IMR-90 (cell line): ENCODE results near the gene PRPF6. TPM values are rescaled to one million over a fixed set of nuclear protein-coding genes. Genes with fewer than 3 reads are reported as not detected.

Source experiments
- ATAC-seq: fragments of 200-7000 bp; cut with Tn5 transposase; 2 replicates; pipeline ENCODE4 v1.9.1; 2020; ENCODE audit warnings: low read depth, mild to moderate bottlenecking, moderate library complexity
- BruUV-seq: library from RNA; stranded (reverse); fragments of 400-500 nt; replicated peaks from 2 replicates; lab custom pipeline; 2021; lab: Mats Ljungman, UMichigan
- CTCF ChIA-PET: fragments of 300-600 bp; formaldehyde crosslinking; extraction: SDS; loops from one replicate; lab custom pipeline; 2021; ENCODE audit warnings: antibody characterized with exemption; lab: Yijun Ruan, JAX
- POLR2A ChIA-PET: fragments of 300-600 bp; sonication (Branson Sonifier 250); formaldehyde crosslinking; loops from one replicate; lab custom pipeline; 2022; ENCODE audit warnings: antibody characterized with exemption; ENCODE audit not compliant: unreplicated experiment; lab: Charles Lee
- DNase-seq: peaks from one replicate; pipeline ENCODE4 v3.0.0; 2013
- H2AFZ ChIP-seq: replicated peaks from 2 replicates; pipeline ENCODE3; 2013; ENCODE audit warnings: low read length, mild to moderate bottlenecking; ENCODE audit not compliant: poor library complexity
- H2AK5ac ChIP-seq: 2 replicates; pipeline ENCODE4 v1.6.1; 2013; ENCODE audit warnings: low read depth, low read length, inconsistent platforms
- H2AK9ac ChIP-seq: replicated peaks from 2 replicates; pipeline ENCODE3; 2013; ENCODE audit warnings: mild to moderate bottlenecking, low read depth, low read length, moderate library complexity; ENCODE audit not compliant: poor library complexity
- H2BK120ac ChIP-seq: 2 replicates; pipeline ENCODE4 v1.6.1; 2013; ENCODE audit warnings: low read depth, low read length, inconsistent platforms
- H2BK15ac ChIP-seq: 3 replicates; pipeline ENCODE4 v1.6.1; 2013; ENCODE audit warnings: low read depth, low read length, inconsistent platforms
- H2BK20ac ChIP-seq: 2 replicates; pipeline ENCODE4 v1.6.1; 2013; ENCODE audit warnings: low read depth, mild to moderate bottlenecking, inconsistent platforms, low read length, moderate library complexity
- H2BK5ac ChIP-seq: 2 replicates; pipeline ENCODE4 v1.6.1; 2013; ENCODE audit warnings: mild to moderate bottlenecking, low read depth, low read length, inconsistent platforms; ENCODE audit not compliant: poor library complexity, severe bottlenecking
- H3K14ac ChIP-seq: replicated peaks from 2 replicates; pipeline ENCODE4 v1.6.1; 2013; ENCODE audit warnings: low read depth, low read length, inconsistent platforms
- H3K18ac ChIP-seq: 2 replicates; pipeline ENCODE4 v1.6.1; 2013; ENCODE audit warnings: low read depth, low read length, control low read depth
- H3K23ac ChIP-seq: 2 replicates; pipeline ENCODE4 v1.6.1; 2013; ENCODE audit warnings: low read depth, low read length, inconsistent platforms
- H3K27ac ChIP-seq: 2 replicates; pipeline ENCODE4 v1.5.1; 2013; ENCODE audit warnings: mild to moderate bottlenecking, control low read depth, low read length; ENCODE audit not compliant: insufficient read depth
- H3K27me3 ChIP-seq: 2 replicates; pipeline ENCODE4 v1.6.1; 2013; ENCODE audit warnings: low read length; ENCODE audit not compliant: control insufficient read depth, insufficient read depth
- H3K36me3 ChIP-seq: 2 replicates; pipeline ENCODE4 v1.6.1; 2013; ENCODE audit warnings: low read length, mixed read lengths; ENCODE audit not compliant: control insufficient read depth, insufficient read depth
- H3K4ac ChIP-seq: 2 replicates; pipeline ENCODE4 v1.6.1; 2013; ENCODE audit warnings: low read depth, low read length, inconsistent platforms
- H3K4me1 ChIP-seq: 2 replicates; pipeline ENCODE4 v1.6.1; 2013; ENCODE audit warnings: low read length, mixed read lengths; ENCODE audit not compliant: control insufficient read depth, insufficient read depth
- H3K4me2 ChIP-seq: 2 replicates; pipeline ENCODE4 v1.6.1; 2013; ENCODE audit warnings: low read depth, mild to moderate bottlenecking, control low read depth, low read length, moderate library complexity
- H3K4me3 ChIP-seq: 2 replicates; pipeline ENCODE4 v1.5.1; 2013; ENCODE audit warnings: low read depth, mild to moderate bottlenecking, control low read depth, low read length, moderate library complexity; ENCODE audit not compliant: insufficient read depth
- H3K56ac ChIP-seq: 2 replicates; pipeline ENCODE4 v1.6.1; 2013; ENCODE audit warnings: low read length, inconsistent platforms; ENCODE audit not compliant: insufficient read depth; ENCODE audit errors: extremely low read depth
- H3K79me1 ChIP-seq, 2 experiments: 2 replicates each; pipeline ENCODE4 v1.6.1; 2013; ENCODE audit warnings: low read length in 2 of 2, inconsistent platforms in 1 of 2, low read depth in 1 of 2
- H3K9ac ChIP-seq: 2 replicates; pipeline ENCODE4 v1.6.1; 2013; ENCODE audit warnings: low read depth, low read length, control low read depth
- H3K9me1 ChIP-seq: 2 replicates; pipeline ENCODE4 v1.6.1; 2013; ENCODE audit warnings: low read length, inconsistent platforms; ENCODE audit not compliant: insufficient read depth
- H3K9me3 ChIP-seq: 2 replicates; pipeline ENCODE4 v1.6.1; 2013; ENCODE audit warnings: low read length; ENCODE audit not compliant: control insufficient read depth, insufficient read depth
- H4K20me1 ChIP-seq: 2 replicates; pipeline ENCODE4 v1.6.1; 2013; ENCODE audit warnings: low read length, inconsistent platforms; ENCODE audit not compliant: insufficient read depth
- H4K5ac ChIP-seq: 2 replicates; pipeline ENCODE4 v1.6.1; 2013; ENCODE audit warnings: mild to moderate bottlenecking, low read depth, low read length, control low read depth
- H4K8ac ChIP-seq, 2 experiments: 2 replicates each; pipeline ENCODE4 v1.6.1; 2013; ENCODE audit warnings: low read depth in 2 of 2, low read length in 2 of 2, control low read depth in 1 of 2, inconsistent platforms in 1 of 2
- H4K91ac ChIP-seq: 2 replicates; pipeline ENCODE4 v1.6.1; 2013; ENCODE audit warnings: low read depth, low read length, inconsistent platforms; ENCODE audit not compliant: insufficient read depth
- CEBPB ChIP-seq: IDR thresholded peaks from 2 replicates; pipeline ENCODE4 v1.6.1; 2012; ENCODE audit warnings: low read depth, low read length, improper control_type of control experiment
- FOS ChIP-seq: fragments of 150-350 bp; IDR thresholded peaks from 2 replicates; pipeline ENCODE4 v1.6.1; 2016; ENCODE audit warnings: low read depth, low read length
- MAZ ChIP-seq: IDR thresholded peaks from 2 replicates; pipeline ENCODE4 v1.6.1; 2012; ENCODE audit warnings: low read depth, mild to moderate bottlenecking, low read length, improper control_type of control experiment, moderate library complexity, borderline replicate concordance
- NFE2L2 ChIP-seq: fragments of 150-350 bp; IDR thresholded peaks from 2 replicates; pipeline ENCODE4 v1.6.1; 2016; ENCODE audit warnings: low read depth, mild to moderate bottlenecking, low read length
- RAD21 ChIP-seq: IDR thresholded peaks from 2 replicates; pipeline ENCODE4 v1.6.1; 2012; ENCODE audit warnings: low read length, improper control_type of control experiment
- RFX5 ChIP-seq: IDR thresholded peaks from 2 replicates; pipeline ENCODE4 v1.8.0; 2012; ENCODE audit warnings: low read depth, mild to moderate bottlenecking, low read length, moderate library complexity
- USF2 ChIP-seq: fragments of 150-350 bp; IDR thresholded peaks from 2 replicates; pipeline ENCODE4 v1.6.1; 2017; ENCODE audit warnings: mild to moderate bottlenecking, antibody characterized with exemption, low read length, low read depth
- WGBS, 2 experiments: methylation state at CpG; one replicate each; pipeline versions ENCODE4 v1.1.5 to v1.1.7; 2013; ENCODE audit warnings: missing lambda C conversion rate in 2 of 2; ENCODE audit not compliant: insufficient read length in 1 of 2; ENCODE audit errors: extremely low coverage in 2 of 2; 5-methylcytosine and 5-hydroxymethylcytosine counted together
- dilution Hi-C: fragments of 300-500 bp; cut with HindIII; formaldehyde crosslinking; loops from one replicate; pipeline ENCODE4 v1.14.3; 2018; ENCODE audit warnings: low sequenced_read_pairs; ENCODE audit not compliant: unreplicated experiment
- in situ Hi-C: fragments of 300-500 bp; cut with MboI; formaldehyde crosslinking; loops from 3 replicates; pipeline ENCODE4 v1.14.3; 2019; ENCODE audit warnings: low sequenced_read_pairs, inconsistent platforms, mixed read lengths
- intact Hi-C: fragments of 100-400 bp; cut with micrococcal nuclease; formaldehyde crosslinking; loops from 2 replicates; pipeline ENCODE4 v1.10.0; 2022
- polyA plus RNA-seq, 3 experiments: library from polyadenylated mRNA; depleted of rRNA; stranded (reverse); fragments of >200 nt; gene quantifications; 2 replicates each; pipeline ENCODE4 v1.2.3, GENCODE V29; 2012; ENCODE audit warnings: low replicate concordance in 1 of 3
- total RNA-seq: library from RNA; depleted of rRNA; stranded (reverse); fragments of >200 nt; gene quantifications from 2 replicates; pipeline ENCODE4 v1.2.3, GENCODE V29; 2012

PRPF6 gene
- total and polyA plus RNA-seq, 2 of the 4 experiments (the other 2 are of a cell fraction), result 43.5 to 71.3 TPM

- BruUV-seq, result no TSS peak
- H3K9me1 ChIP-seq, result no peaks in the 10 kb centered on the region
- dilution Hi-C loops (no loop called here), in situ Hi-C loops (no loop called here), intact Hi-C loops (no loop called here)
- H3K27ac ChIP-seq, result no peak overlapping the region
- WGBS, 2 experiments, result 97% methylated on average over 8 of the region's 17 CpGs; no CpG with 5 or more reads in 1 of the 2 experiments
- no peak overlapping the region for H2BK120ac ChIP-seq
- no peak for ATAC-seq
- H3K4me2 ChIP-seq, result no peak overlapping the region
- no peak overlapping the region for H4K5ac ChIP-seq
- H3K79me1 ChIP-seq, result no peaks in the 10 kb centered on the region
- no peak overlapping the region for H4K91ac ChIP-seq
- H3K9me3 ChIP-seq, result no peaks in the 10 kb centered on the region
- ChIA-PET POLR2A (no interaction called here), CTCF (no interaction called here)
- DNase-seq, result no peak
- H2BK15ac ChIP-seq, result no peak overlapping the region
- H3K4me1 ChIP-seq, result peaks cover 4% of the 10 kb centered on the region; the same call in 1 of the 2 replicates
- no peak overlapping the region for H3K18ac ChIP-seq
- H4K8ac ChIP-seq, result no peak overlapping the region
- H3K23ac ChIP-seq, result no peak overlapping the region
- no peak overlapping the region for H2AK5ac ChIP-seq
- H3K36me3 ChIP-seq, result peaks cover 24% of the 10 kb centered on the region
- no peak overlapping the region for H2BK5ac ChIP-seq
- no peak for TF ChIP-seq USF2
- TF ChIP-seq MAZ, result no peak
- no peak for TF ChIP-seq FOS
- TF ChIP-seq RFX5, result no peak
- no peak for TF ChIP-seq NFE2L2
- no peak for TF ChIP-seq CEBPB
- TF ChIP-seq RAD21, result no peak
- H2BK20ac ChIP-seq, result no peak overlapping the region
- H2AK9ac ChIP-seq, result no peak overlapping the region
- H3K4me3 ChIP-seq, result no peak overlapping the region
- H3K4ac ChIP-seq, result no peak overlapping the region
- peaks cover 5% of the 10 kb centered on the region; the same call in 1 of the 2 replicates for H4K20me1 ChIP-seq
- H3K9ac ChIP-seq, result no peak overlapping the region
- H2AFZ ChIP-seq, result no peak overlapping the region
- peaks cover 22% of the 10 kb centered on the region for H3K27me3 ChIP-seq
- H3K56ac ChIP-seq, result no peak overlapping the region
- no peak overlapping the region for H3K14ac ChIP-seq
Measured at GRCh38 chr20:64035066-64035932, 54.4 kb downstream of the PRPF6 start.
